Adrenal gland (tissue), 12 donors: Measurements from ENCODE around the gene VWA5B1. TPM values are rescaled to one million over a fixed set of nuclear protein-coding genes. Genes with fewer than 3 reads are reported as not detected.

Experiments used
- DNase-seq, 7 donors: peaks; one replicate each; pipeline ENCODE4 v3.0.0-alpha.2; 2019 to 2020
- H3K27ac ChIP-seq, 5 donors: fragments of 200-600 bp; sonication (generic) in 4 of 5; 1 replicate in 3 of 5; 2 replicates in 2 of 5; pipeline versions ENCODE4 v1.5.1 to v1.8.0; 2016 to 2020; ENCODE audit warnings: mild to moderate bottlenecking in 1 of 5
- H3K27me3 ChIP-seq: fragments of 200-600 bp; 2 replicates; pipeline ENCODE4 v1.8.0; 2021
- H3K36me3 ChIP-seq, 2 donors: fragments of 200-600 bp; replicated peaks in 1 of 2; 1 replicate in 1 of 2; 2 replicates in 1 of 2; pipeline versions ENCODE4 v1.5.1 to v1.8.0; 2018 to 2022
- H3K4me1 ChIP-seq, 2 donors: fragments of 200-600 bp; replicated peaks in 1 of 2; 1 replicate in 1 of 2; 2 replicates in 1 of 2; pipeline versions ENCODE4 v1.5.1 to v1.8.0; 2018 to 2021
- H3K4me3 ChIP-seq, 4 donors: fragments of 200-600 bp; sonication (generic) in 3 of 4; one replicate each; pipeline ENCODE4 v1.5.1; 2016 to 2018
- H3K9me3 ChIP-seq, 3 donors: fragments of 200-600 bp; sonication (generic) in 1 of 3; replicated peaks in 1 of 3; 1 replicate in 2 of 3; 2 replicates in 1 of 3; pipeline versions ENCODE4 v1.5.1 to v1.8.0; 2016 to 2021
- POLR2A ChIP-seq, 2 donors: fragments of 450-650 bp; IDR thresholded peaks; one replicate each; pipeline ENCODE4 v1.6.1; 2017; ENCODE audit warnings: antibody characterized with exemption in 2 of 2, mild to moderate bottlenecking in 2 of 2, moderate library complexity in 1 of 2
- WGBS, 4 donors: extraction: QIAGEN DNeasy Blood & Tissue Kit in 2 of 4; methylation state at CpG; one replicate each; pipeline versions ENCODE4 v1.1.5 to v1.1.7; 2013 to 2017; 5-methylcytosine and 5-hydroxymethylcytosine counted together
- intact Hi-C, 2 donors: fragments of 100-400 bp; cut with DNase I; formaldehyde crosslinking; loops; one replicate each; pipeline versions ENCODE4 v1.14.1 to v1.15.0; 2022 to 2023
- polyA plus RNA-seq, 3 donors: library from polyadenylated mRNA; stranded (reverse); fragments of 200-250 nt in 2 of 3; fragments of 350-450 nt in 1 of 3; fragmentation: Illumina TruSeq in 1 of 3; extraction: RNeasy Lipid Tissue Mini Kit (QIAGEN cat#74804) in 1 of 3; gene quantifications; one replicate each; pipeline ENCODE4 v1.2.3, GENCODE V29; 2013 to 2014
- total RNA-seq, 9 donors: library from RNA; depleted of rRNA in 4 of 9; stranded (reverse); fragments of >200 nt in 4 of 9; fragments of 120-200 nt in 1 of 9; fragmentation: NEBNext Ultra II Directional in 1 of 9; extraction: Animal tissue kit (Norgen Biotek cat#: 25700) in 1 of 9; gene quantifications; one replicate each; pipeline versions ENCODE4 v1.1.0 to v1.2.4, GENCODE V29; 2013 to 2023
- TF ChIP-seq, protein P1 (sequence below), 6 experiments: fragments of 450-650 bp in 4 of 6; fragments of 200-600 bp in 2 of 6; sonication (generic) in 1 of 6; IDR thresholded peaks; 1 replicate in 5 of 6; 2 replicates in 1 of 6; pipeline versions ENCODE4 v1.5.1 to v1.8.0; 2016 to 2021; ENCODE audit warnings: antibody characterized with exemption in 6 of 6, mild to moderate bottlenecking in 2 of 6, moderate library complexity in 1 of 6
- donor health status: healthy with polysubstance abuse.
- donor health status: Bipolar disorder and iron deficiency.
- donor health status: DM: yes; HTN: yes; CAD: no.
- donor health status: DM: no; HTN: no; CAD: no.
- donor health status: DM: no; HTN: no; CAD: no.
- donor health status: DM: yes; HTN: yes; CAD: no.

VWA5B1 gene
- total and polyA plus RNA-seq, 12 donors = 0.07 to 2.5 (median 0.26) TPM; not detected in 5

DNA sequence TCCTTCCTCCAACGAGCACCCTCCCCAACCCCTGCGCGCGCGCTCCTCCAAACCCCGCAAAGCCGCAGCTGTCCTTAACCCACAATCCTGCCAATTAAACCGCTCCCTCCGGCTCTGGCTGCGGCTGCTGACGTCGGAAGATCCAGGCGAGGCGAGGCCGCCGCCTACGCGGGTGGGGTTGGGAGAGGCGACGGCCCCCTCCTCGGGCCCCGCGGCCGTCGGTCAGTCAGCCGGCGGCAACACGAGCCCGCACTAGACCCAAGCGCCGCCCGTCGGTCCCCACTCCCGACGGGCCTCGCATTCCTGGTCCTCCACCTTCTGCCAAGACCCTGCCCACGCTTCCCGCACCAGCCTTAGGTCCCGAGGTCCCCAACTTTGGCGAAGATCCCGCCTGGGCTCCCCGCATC is 75.4 kb downstream of the VWA5B1 start:
- H3K4me1 ChIP-seq = peaks cover 0 to 13% of the 10 kb centered on the region in 2 donors
- TF ChIP-seq POLR2A (IDR thresholded peaks at IDR 0.05) = no peak
- TF ChIP-seq, protein P1, sequence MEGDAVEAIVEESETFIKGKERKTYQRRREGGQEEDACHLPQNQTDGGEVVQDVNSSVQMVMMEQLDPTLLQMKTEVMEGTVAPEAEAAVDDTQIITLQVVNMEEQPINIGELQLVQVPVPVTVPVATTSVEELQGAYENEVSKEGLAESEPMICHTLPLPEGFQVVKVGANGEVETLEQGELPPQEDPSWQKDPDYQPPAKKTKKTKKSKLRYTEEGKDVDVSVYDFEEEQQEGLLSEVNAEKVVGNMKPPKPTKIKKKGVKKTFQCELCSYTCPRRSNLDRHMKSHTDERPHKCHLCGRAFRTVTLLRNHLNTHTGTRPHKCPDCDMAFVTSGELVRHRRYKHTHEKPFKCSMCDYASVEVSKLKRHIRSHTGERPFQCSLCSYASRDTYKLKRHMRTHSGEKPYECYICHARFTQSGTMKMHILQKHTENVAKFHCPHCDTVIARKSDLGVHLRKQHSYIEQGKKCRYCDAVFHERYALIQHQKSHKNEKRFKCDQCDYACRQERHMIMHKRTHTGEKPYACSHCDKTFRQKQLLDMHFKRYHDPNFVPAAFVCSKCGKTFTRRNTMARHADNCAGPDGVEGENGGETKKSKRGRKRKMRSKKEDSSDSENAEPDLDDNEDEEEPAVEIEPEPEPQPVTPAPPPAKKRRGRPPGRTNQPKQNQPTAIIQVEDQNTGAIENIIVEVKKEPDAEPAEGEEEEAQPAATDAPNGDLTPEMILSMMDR (IDR thresholded peaks at IDR 0.05) = no peak
- H3K27ac ChIP-seq = no peak overlapping the region
- H3K27me3 ChIP-seq = peaks cover 22% of the 10 kb centered on the region
- intact Hi-C loops = loop anchor here in 1 of 2 donors (5.0 kb wide), 1 partner anchor 126 kb away; no protein-coding TSS in a partner anchor
- peak in 4 of 7 donors; percentile 24 to 76 (median 48) for DNase-seq
- H3K4me3 ChIP-seq = peak overlapping the region in 1 of 4 donors; percentile 49
- 0 to 3% (median 2%) methylated on average over 16 to 42 of the region's 42 CpGs for WGBS, 4 donors
- H3K36me3 ChIP-seq = no peaks in the 10 kb centered on the region
- H3K9me3 ChIP-seq = no peaks in the 10 kb centered on the region

DNA sequence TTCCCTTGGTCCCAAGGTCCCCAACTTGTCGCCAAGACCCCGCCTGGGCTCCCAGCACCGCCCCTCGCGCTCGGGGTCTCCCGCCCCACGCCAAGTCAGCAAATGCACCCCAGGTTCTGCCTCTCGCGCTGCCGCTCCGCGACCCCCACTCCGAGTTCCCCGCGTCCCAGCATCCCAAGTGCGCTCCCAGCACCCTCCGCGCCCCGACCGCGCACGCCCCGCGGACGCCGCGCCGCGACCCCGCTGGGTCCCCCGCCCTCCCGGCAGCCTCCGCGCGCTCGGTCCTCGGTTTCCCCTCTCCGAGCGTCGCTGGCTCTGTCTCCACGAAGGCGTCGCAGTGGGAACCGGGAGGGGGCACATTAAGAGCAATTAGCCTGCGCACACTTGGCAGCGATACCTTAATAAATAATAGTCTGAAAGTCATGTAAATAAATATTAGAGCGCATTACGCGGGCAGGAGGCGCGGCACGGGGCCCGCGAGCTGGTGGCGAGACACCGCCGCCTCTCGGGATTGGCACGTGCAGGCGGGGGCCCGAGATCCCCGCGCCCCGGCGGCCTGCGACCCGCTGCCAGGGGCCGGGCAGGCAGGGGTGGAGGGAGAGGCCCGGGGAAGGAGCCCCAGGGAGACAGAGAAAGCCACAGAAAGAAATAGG is 75.9 kb downstream of the VWA5B1 start:
- H3K4me3 ChIP-seq = peak overlapping the region in 1 of 4 donors; percentile 49

DNA sequence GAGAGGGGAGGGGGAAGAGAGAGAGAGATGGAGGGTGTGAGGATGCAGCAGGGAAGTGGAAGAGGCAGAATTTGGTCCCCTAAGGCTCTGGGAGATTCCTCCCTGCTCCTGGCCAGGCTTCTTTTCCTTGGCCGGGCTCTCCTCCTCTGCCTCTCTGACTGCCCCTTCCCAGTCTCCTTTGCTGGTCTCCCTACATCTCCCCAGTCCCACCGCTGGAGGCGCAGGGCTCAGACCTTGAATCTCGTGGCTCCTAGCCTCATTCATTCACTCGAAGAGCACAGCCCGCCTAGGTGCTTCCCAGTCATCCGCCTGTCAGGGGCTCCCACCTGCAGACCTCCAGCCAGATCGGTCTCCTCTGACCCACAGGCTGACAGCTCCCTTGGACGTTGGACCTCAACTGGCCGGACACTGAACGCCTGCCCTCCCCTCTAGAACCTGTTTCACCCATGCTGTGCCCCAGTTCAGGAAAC is 76.5 kb downstream of the VWA5B1 start:
- intact Hi-C loops = loop anchor here in 1 of 2 donors (5.0 kb wide), 1 partner anchor 125 kb away; no protein-coding TSS in a partner anchor
- Histone ChIP-seq H3K9me3 (no peaks in the 10 kb centered on the region), H3K4me1 (peaks cover 0 to 13% of the 10 kb centered on the region in 2 donors), H3K27ac (peak overlapping the region in 1 of 5 donors; percentile 34), H3K36me3 (no peaks in the 10 kb centered on the region), H3K4me3 (peak overlapping the region in 1 of 4 donors; percentile 49), H3K27me3 (peaks cover 22% of the 10 kb centered on the region)
- 8 to 15% (median 11%) methylated on average over 10 to 11 of the region's 11 CpGs for WGBS, 4 donors
- no peak for TF ChIP-seq POLR2A (IDR thresholded peaks at IDR 0.05)
- TF ChIP-seq, protein P1 (IDR thresholded peaks at IDR 0.05) = peak; percentile 24 to 56 (median 48)
- DNase-seq = peak in 6 of 7 donors; percentile 46 to 73 (median 58)

More for the DNA sequence above, 75.9 kb downstream of the VWA5B1 start:
- peaks cover 0 to 13% of the 10 kb centered on the region in 2 donors for H3K4me1 ChIP-seq
- H3K36me3 ChIP-seq = no peaks in the 10 kb centered on the region
- intact Hi-C loops = loop anchor here in 1 of 2 donors (5.0 kb wide), 1 partner anchor 126 kb away; no protein-coding TSS in a partner anchor
- H3K9me3 ChIP-seq = no peaks in the 10 kb centered on the region
- TF ChIP-seq POLR2A (IDR thresholded peaks at IDR 0.05) = no peak
- TF ChIP-seq, protein P1 (IDR thresholded peaks at IDR 0.05) = no peak
- H3K27me3 ChIP-seq = peaks cover 22% of the 10 kb centered on the region
- 1 to 3% (median 2%) methylated on average over 23 to 70 of the region's 70 CpGs for WGBS, 4 donors
- H3K27ac ChIP-seq = peak overlapping the region in 1 of 5 donors; percentile 34
- no peak for DNase-seq

DNA sequence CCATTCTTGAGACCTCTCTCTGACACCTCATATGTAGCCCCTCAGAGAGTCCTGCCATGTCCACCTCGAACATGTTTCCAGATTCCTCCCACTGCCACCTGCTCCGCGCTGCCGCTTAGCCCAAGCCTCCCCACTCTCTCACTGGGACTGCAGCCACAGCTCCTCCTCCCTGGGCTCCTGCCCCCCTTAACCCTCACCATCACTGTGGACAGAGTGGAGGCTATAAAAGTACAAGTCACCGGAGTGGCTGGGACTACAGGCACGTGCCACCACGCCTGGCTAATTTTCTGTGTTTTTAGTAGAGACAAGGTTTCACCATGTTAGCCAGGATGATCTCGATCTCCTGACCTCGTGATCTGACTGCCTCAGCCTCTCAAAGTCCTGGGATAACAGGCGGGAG is 77.0 kb downstream of the VWA5B1 start:
- intact Hi-C loops = loop anchor here in 1 of 2 donors (5.0 kb wide), 1 partner anchor 125 kb away; no protein-coding TSS in a partner anchor
- DNase-seq = no peak
- TF ChIP-seq, protein P1 (IDR thresholded peaks at IDR 0.05) = no peak
- TF ChIP-seq POLR2A (IDR thresholded peaks at IDR 0.05) = no peak
- WGBS, 4 donors = 44 to 67% (median 58%) methylated on average over 10 of the region's 10 CpGs
- Histone ChIP-seq H3K9me3 (no peaks in the 10 kb centered on the region), H3K4me3 (no peak overlapping the region), H3K27ac (no peak overlapping the region), H3K27me3 (peaks cover 22% of the 10 kb centered on the region), H3K36me3 (no peaks in the 10 kb centered on the region), H3K4me1 (peaks cover 0 to 13% of the 10 kb centered on the region in 2 donors)
